HG03521 (cell line): ENCODE data around the gene PICALM.

Experiments
- ATAC-seq: cut with Tn5 transposase; IDR thresholded peaks from one replicate; pipeline ENCODE4 v1.9.1; 2021; ENCODE audit warnings: mild to moderate bottlenecking, moderate library complexity; ENCODE audit not compliant: unreplicated experiment

PICALM gene

GRCh38 chr11:86087256-86087655, 18.4 kb upstream of the PICALM start:
- no peak for ATAC-seq

DNA sequence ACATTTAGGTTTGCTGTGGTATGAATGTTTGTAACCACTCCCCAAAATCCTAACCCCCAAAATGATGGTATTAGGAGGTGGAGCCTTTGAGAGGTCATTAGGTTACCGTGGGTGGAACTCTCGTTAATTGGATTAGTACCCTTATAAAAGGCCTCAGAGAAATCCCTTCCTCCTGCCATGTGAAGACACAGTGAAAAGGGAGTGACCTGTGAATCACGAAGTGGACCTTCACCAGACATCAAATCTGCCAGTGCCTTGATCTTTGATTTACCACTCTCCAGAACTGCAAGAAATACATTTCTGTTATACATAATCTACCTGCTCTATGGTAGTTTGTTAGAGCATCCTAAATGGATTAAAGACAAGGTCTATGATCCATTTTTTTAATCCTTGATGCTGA, 12.6 kb upstream of the PICALM start:
- ATAC-seq = no peak

- ATAC-seq = no peak
Measured at GRCh38 chr11:86079421-86079820, 10.5 kb upstream of the PICALM start.

- no peak for ATAC-seq
Measured at GRCh38 chr11:86073948-86074347, 5.1 kb upstream of the PICALM start.

- no peak for ATAC-seq
Measured at GRCh38 chr11:86072211-86072610, 3.3 kb upstream of the PICALM start.

DNA sequence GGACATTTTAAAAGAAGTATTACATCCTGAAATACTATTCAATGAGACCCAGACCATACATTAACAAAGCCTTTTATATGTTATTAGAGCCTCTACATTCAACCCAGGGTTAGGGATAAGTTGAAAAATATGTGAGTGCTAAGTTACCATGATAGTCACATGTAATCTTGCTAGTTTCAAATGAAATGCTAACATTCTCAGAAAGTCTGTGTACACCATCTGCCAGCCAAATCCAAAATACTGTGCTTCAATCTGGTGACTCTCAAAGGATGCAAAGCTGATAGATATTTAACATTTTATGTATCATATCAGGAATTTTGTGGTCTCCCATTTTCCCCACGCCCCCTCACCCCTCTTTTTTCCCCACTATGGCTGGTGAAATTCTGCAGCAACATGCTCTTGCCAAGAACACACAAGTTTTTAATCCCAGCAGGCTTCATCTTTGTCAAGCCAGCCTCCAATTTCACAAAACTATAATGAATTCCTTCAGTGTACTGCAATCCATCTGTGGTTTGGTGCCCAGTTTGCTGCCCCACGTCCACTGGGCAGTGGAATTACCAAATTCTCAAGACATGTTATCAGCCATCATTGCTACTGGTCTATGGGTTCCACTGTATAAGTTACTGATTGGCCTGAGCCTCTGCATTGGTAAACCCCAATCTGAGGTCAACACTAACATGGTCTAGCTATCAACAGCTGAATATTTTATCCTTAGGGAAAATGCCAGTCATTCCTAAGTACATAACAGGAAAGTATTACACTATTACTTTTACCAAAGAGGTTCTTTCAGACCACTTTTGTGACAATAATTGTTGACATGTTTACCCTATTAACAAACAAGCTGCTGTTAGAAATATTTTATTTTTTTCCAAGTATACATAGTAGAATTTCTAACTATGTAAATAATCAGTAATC, 1.5 kb upstream of the PICALM start:
- ATAC-seq = no peak

DNA sequence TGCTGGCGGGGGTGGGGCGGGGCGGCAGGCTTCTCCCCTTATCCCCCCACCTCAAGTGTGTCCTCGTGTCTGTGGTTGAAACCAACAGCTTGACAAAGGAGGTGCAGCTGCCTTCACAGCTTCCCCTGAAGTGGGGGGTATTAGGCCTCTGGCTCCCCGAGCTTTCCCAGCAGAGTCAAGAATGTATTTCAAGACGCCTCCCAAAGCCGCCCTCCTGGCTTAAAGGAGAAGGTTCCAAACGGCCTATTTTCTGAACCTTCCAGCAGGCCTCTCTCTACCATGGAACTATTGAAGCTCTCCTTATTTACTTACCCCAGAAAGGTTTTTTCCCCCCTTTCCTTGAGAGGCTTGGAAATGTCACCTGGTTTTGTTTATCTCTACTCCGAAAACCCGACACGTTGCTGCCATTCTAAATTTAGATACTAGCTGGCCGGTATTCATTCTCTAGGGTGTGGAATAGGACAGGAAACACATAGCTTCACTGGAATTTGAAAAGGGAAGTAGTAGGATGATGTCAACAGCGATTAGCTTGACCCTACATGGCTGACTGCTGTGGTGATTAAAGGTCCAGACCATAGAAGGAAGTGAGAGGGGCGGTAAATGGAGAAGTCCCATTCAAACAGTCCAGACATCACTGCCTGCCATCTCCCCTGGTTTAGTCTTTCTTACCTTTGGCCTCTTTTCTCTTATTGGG, 671 bp upstream of the PICALM start:
- ATAC-seq = no peak

DNA sequence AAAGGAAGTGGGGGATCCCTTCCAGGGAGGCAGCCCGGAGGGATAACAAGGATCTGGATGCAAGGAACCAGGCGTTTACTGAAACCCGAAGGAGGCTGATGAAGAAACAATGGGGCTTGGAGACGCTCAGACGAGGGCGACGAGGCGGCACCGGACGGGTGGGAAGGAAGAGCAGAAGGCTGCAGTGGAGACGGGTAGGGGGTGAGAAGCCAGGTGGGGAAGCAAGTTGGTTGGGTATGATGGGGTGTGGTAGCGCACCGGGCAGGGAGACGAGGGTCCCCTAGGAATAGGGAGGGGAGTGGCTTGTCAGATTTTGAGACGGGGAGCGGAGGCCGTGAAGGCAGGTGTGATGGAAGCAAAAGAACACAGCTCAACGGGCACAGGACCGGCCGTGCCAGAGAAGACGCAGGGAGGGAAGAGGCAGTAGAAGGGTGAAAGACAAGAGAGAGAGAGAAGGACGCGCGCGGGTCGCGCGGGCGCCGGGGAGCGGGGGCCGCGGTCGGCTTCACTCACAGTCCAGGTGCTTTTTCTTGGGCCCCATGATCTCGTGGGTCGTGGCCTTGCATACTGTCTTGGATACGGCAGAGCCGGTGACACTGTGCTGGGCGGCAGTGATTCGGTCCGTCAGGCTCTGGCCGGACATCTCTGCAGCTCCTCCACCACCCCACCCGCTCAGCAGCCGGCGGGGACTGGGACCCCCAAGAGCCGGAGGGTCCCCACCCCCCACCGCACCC, 579 bp downstream of the PICALM start:
- peak; percentile 11 for ATAC-seq

GRCh38 chr11:86067851-86068137, 1.1 kb downstream of the PICALM start:
- no peak for ATAC-seq

DNA sequence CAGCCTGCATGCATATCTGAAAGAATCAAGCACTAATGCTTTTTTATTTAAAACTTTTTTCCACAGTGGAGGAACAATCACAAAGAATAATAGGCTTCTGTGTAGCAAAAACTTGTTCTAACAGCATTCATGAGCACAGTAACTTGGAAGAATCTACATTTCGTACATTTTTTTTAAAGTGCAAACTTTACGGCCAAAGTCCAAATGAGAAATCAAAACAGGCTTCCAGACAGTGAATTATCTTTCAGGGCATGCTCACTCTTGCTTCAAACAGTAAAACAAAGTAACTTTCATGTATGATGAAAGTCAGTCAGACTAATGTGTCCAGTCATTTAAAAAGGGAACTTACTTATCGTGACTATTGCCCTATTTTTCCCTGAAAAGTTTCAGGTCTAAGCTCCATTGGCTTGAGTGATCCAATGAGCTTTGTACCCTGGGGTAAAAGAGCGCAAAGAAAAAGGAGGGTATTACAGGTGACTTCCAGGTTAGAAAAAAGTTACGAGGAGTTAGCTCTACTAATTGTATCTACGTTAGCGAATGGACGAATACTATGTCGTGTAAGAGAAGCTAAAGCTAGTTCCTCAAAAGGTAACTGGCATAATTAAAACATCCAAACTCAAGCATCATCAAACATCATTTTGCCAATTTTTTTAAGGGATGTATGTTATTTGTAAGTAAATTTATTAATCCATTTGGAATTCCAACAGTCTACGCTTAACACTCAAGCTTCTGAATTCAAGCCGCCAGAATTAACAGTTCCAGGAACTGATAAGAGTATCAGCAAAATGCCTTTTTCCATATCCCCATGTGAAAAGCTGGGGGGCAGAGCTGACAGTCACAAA, 1.7 kb downstream of the PICALM start:
- ATAC-seq = no peak

GRCh38 chr11:86066657-86067008, 2.3 kb downstream of the PICALM start:
- no peak for ATAC-seq

DNA sequence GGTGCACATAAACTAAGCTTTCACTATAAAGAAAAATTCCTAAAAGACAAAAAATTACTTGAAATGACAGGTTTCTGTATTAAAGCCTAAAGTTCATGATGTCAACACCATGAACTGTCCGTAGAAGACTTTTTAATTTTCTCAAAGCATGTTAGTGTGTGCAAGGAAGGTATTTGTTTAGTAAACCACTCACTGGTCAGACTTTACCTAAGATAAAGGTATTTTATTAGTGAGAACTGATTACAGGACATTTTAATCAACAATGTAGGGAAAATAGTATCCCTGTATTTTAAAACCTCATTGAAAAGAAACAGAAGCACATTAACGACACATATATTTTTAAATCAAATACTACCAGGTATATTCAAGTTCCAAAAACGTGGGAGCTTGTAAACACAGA, 2.9 kb downstream of the PICALM start:
- ATAC-seq = no peak

GRCh38 chr11:86064220-86064803, 4.6 kb downstream of the PICALM start:
- ATAC-seq = no peak

GRCh38 chr11:86063536-86063935, 5.3 kb downstream of the PICALM start:
- no peak for ATAC-seq

DNA sequence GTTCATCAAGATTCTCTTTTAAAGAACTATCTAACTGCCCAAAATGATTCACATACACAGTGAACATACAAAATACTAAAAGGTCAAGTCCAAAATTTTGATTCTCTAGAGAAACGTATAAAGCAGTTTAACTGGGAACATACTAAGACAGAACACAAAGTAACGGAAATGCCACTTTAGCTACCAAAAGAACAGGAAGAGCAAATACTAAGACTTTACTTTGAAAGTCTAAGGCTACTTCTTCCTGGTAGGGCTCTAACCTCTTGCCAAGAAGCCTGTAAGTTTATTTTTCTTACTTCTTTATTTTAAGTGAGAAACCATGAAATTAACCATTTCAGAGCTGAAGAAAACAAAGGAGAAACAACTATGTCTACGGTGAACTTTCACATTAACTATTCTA, 6.2 kb downstream of the PICALM start:
- ATAC-seq = no peak

GRCh38 chr11:86061483-86062205, 7.2 kb downstream of the PICALM start:
- no peak for ATAC-seq

GRCh38 chr11:86060544-86060943, 8.3 kb downstream of the PICALM start:
- ATAC-seq = no peak

DNA sequence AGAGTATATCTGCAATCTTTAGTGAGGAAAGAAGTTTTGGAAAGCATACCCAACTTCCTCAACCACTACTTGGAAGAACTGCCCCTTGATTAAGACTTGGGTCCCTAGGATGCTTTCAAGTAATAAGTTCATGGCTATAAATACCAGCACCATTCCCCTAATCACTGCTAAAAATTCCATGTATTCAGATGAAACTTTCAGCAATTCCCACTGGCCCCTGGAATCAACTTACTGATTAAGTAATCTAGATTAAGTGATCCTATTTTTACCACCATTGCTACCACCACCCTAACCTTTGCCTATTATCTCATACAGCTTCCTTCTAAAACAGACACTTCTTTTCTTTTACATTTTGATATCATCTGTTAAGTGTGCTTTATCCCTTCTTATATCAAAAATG, 10.5 kb downstream of the PICALM start:
- ATAC-seq = no peak

DNA sequence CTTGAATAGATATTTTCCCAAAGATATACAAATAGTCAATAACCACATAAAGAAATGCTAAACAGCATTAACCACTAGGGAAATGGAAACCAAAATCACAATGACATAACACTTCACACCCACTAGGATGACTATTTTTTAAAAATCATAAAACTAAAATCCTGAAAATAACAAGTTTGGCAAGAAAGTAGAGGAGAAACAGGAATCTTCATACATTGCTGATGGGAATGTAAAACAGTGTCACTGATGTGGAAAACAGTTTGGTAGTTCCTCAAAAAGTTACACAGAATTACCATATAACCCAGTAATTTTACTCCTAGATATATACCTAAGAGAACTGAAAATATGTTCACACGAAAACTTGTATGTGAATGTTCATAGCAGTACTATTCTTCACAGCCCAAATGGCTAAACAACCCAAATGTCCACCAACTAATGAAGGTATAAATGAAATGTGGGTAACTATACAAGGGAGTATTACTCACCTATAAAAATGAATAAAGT, 12.5 kb downstream of the PICALM start:
- no peak for ATAC-seq
